ENCODE results near the gene NDST3.

- TF ChIP-seq MYC (IDR thresholded peaks at IDR 0.05; ENCODE audit: low read depth, low read length), result no peak
- TF ChIP-seq CTCF (IDR thresholded peaks at IDR 0.05; ENCODE audit: low read depth, low read length), result no peak
- TF ChIP-seq POLR2A (IDR thresholded peaks at IDR 0.05; ENCODE audit: extremely low read depth, insufficient read length), result no peak
Measured at GRCh38 chr4:118237531-118237930, 203.2 kb downstream of the NDST3 start.

Measured in NB4 (cell line).